ENCODE measurements around the gene ACSM3.
"Not testable (repeated sequence)": the region's sequence is repeated elsewhere in the genome, so short reads cannot be mapped to it uniquely, and the experiment has no call there.

ACSM3 gene

GRCh38 chr16:20763461-20764232 is at the start of gene ACSM3:
Gene ACSM3 (plus strand): TSS chr16:20764014. CDS start chr16:20770035, 6,021 bp downstream.
- no peak for DNase-seq (ENCODE audit: low read depth, low spot score)
- TF ChIP-seq FOXP2 (optimal IDR thresholded peaks at IDR 0.05; ENCODE audit: control extremely low read depth, extremely low read length, insufficient read depth) (no peak), POLR2AphosphoS5 (IDR thresholded peaks at IDR 0.05; ENCODE audit: borderline replicate concordance, low read depth, low read length) (no peak), EZH2 (IDR thresholded peaks at IDR 0.05) (no peak)
- no peak within 1 kb of the TSS for H3K27ac ChIP-seq
- no peak within 1 kb of the TSS for H3K9ac ChIP-seq (ENCODE audit: insufficient read length)
- H3K9me3 ChIP-seq (ENCODE audit: low read depth, low read length): no peaks in the 10 kb centered on the region
- no peaks in the 10 kb centered on the region for H3K36me3 ChIP-seq (ENCODE audit: insufficient read depth, low read length)
- peak within 1 kb of the TSS; percentile 72 for H3K4me3 ChIP-seq

- not testable (repeated sequence) for H3K4me3 ChIP-seq; DNase-seq (ENCODE audit: low read depth, low spot score); H3K36me3 ChIP-seq (ENCODE audit: insufficient read depth, low read length); H3K9me3 ChIP-seq (ENCODE audit: low read depth, low read length); H3K27ac ChIP-seq; H3K9ac ChIP-seq (ENCODE audit: insufficient read length)
Observed at GRCh38 chr16:20717718-20718117, 46.1 kb upstream of the ACSM3 start.

GRCh38 chr16:20720251-20720650 is 43.6 kb upstream of the ACSM3 start:
- Histone ChIP-seq H3K36me3 (ENCODE audit: insufficient read depth, low read length) (no peaks in the 10 kb centered on the region), H3K9ac (ENCODE audit: insufficient read length) (no peak overlapping the region), H3K9me3 (ENCODE audit: low read depth, low read length) (no peaks in the 10 kb centered on the region), H3K4me3 (no peak overlapping the region), H3K27ac (no peak overlapping the region)
- TF ChIP-seq EZH2 (IDR thresholded peaks at IDR 0.05) (no peak), FOXP2 (optimal IDR thresholded peaks at IDR 0.05; ENCODE audit: control extremely low read depth, extremely low read length, insufficient read depth) (no peak), POLR2AphosphoS5 (IDR thresholded peaks at IDR 0.05; ENCODE audit: borderline replicate concordance, low read depth, low read length) (no peak)
- no peak for DNase-seq (ENCODE audit: low read depth, low spot score)

DNA sequence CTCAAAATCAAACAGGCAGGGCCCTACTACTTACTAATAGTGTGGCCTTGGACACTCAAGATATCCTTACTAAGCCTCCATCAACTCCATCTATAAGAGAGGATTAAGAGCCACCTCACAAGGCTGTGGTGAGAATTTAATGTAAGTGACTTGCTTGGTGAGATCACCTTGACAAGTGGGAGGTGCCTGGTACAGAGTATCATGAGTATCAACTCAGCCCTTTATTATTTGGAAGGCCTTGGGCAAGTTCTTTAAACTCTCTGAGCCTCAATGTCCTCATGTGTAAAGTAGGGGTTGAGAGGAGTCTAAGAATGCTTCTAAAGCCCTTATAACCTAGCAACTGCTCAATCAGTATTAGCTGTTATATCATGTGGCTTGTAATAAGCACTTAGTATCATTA is 37.2 kb upstream of the ACSM3 start:
- Histone ChIP-seq H3K9me3 (ENCODE audit: low read depth, low read length) (no peaks in the 10 kb centered on the region), H3K4me3 (no peak overlapping the region), H3K36me3 (ENCODE audit: insufficient read depth, low read length) (no peaks in the 10 kb centered on the region), H3K27ac (no peak overlapping the region), H3K9ac (ENCODE audit: insufficient read length) (no peak overlapping the region)
- TF ChIP-seq EZH2 (IDR thresholded peaks at IDR 0.05) (no peak), POLR2AphosphoS5 (IDR thresholded peaks at IDR 0.05; ENCODE audit: borderline replicate concordance, low read depth, low read length) (no peak)
- DNase-seq (ENCODE audit: low read depth, low spot score): no peak

- H3K36me3 ChIP-seq (ENCODE audit: insufficient read depth, low read length): no peaks in the 10 kb centered on the region
- no peak for TF ChIP-seq FOXP2 (optimal IDR thresholded peaks at IDR 0.05; ENCODE audit: control extremely low read depth, extremely low read length, insufficient read depth)
- no peak for TF ChIP-seq EZH2 (IDR thresholded peaks at IDR 0.05)
- no peak for TF ChIP-seq POLR2AphosphoS5 (IDR thresholded peaks at IDR 0.05; ENCODE audit: borderline replicate concordance, low read depth, low read length)
- H3K4me3 ChIP-seq: no peak overlapping the region
- no peaks in the 10 kb centered on the region for H3K9me3 ChIP-seq (ENCODE audit: low read depth, low read length)
- H3K9ac ChIP-seq (ENCODE audit: insufficient read length): no peak overlapping the region
- no peak overlapping the region for H3K27ac ChIP-seq
- DNase-seq (ENCODE audit: low read depth, low spot score): no peak
Observed at GRCh38 chr16:20727181-20727580, 36.6 kb upstream of the ACSM3 start.

DNA sequence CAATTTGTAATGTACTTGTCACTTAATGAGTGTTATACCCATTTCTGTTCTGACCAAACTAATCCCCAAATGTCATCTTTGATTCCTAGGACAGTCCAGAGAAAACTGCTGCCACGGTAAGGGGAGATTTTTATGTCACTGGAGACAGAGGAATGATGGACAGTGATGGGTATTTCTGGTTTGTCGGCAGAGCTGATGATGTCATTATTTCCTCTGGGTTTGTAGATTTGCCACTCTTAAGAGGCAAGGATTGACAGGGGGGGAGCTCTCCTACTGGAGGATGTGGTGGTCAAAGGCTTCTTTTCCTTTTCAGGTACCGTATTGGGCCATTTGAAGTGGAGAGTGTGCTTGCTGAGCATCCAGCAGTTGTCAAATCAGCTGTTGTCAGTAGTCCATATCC is 34.7 kb upstream of the ACSM3 start:
- TF ChIP-seq EZH2 (IDR thresholded peaks at IDR 0.05) (no peak), FOXP2 (optimal IDR thresholded peaks at IDR 0.05; ENCODE audit: control extremely low read depth, extremely low read length, insufficient read depth) (no peak), POLR2AphosphoS5 (IDR thresholded peaks at IDR 0.05; ENCODE audit: borderline replicate concordance, low read depth, low read length) (no peak)
- H3K27ac ChIP-seq: no peak overlapping the region

GRCh38 chr16:20734056-20734455 is 29.8 kb upstream of the ACSM3 start:
- TF ChIP-seq FOXP2 (optimal IDR thresholded peaks at IDR 0.05; ENCODE audit: control extremely low read depth, extremely low read length, insufficient read depth) (no peak), POLR2AphosphoS5 (IDR thresholded peaks at IDR 0.05; ENCODE audit: borderline replicate concordance, low read depth, low read length) (no peak), EZH2 (IDR thresholded peaks at IDR 0.05) (no peak)
- Histone ChIP-seq H3K36me3 (ENCODE audit: insufficient read depth, low read length) (peaks cover 50% of the 10 kb centered on the region), H3K9me3 (ENCODE audit: low read depth, low read length) (no peaks in the 10 kb centered on the region), H3K4me3 (no peak overlapping the region), H3K27ac (no peak overlapping the region), H3K9ac (ENCODE audit: insufficient read length) (no peak overlapping the region)
- no peak for DNase-seq (ENCODE audit: low read depth, low spot score)

More for the DNA sequence above, 34.7 kb upstream of the ACSM3 start:
- no peaks in the 10 kb centered on the region for H3K9me3 ChIP-seq (ENCODE audit: low read depth, low read length)
- DNase-seq (ENCODE audit: low read depth, low spot score): no peak
- H3K9ac ChIP-seq (ENCODE audit: insufficient read length): no peak overlapping the region
- H3K4me3 ChIP-seq: no peak overlapping the region
- peaks cover 2% of the 10 kb centered on the region; the same call in 1 of the 2 replicates for H3K36me3 ChIP-seq (ENCODE audit: insufficient read depth, low read length)

DNA sequence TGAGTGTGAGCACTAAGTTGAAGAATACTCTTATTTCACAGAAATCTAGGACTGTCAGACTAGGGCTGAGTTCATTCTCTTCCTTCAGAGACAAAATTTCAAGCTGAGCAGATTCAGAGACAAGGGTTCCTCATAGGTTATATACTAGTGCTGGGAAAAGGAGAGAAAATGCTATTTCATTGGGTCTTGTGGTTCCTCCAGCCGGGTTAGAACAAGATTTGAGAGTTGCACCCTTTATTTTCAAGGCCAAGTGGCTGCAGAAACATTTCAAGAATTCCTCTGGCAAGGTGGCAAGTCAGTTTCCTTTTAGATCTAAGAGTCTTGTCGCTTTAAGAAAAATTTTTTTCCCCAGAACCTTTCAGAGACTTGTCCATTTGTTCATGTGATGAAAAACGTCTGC is 29.0 kb upstream of the ACSM3 start:
- TF ChIP-seq POLR2AphosphoS5 (IDR thresholded peaks at IDR 0.05; ENCODE audit: borderline replicate concordance, low read depth, low read length): no peak
- no peak for TF ChIP-seq FOXP2 (optimal IDR thresholded peaks at IDR 0.05; ENCODE audit: control extremely low read depth, extremely low read length, insufficient read depth)
- no peak for TF ChIP-seq EZH2 (IDR thresholded peaks at IDR 0.05)
- H3K4me3 ChIP-seq: no peak overlapping the region
- no peaks in the 10 kb centered on the region for H3K9me3 ChIP-seq (ENCODE audit: low read depth, low read length)
- no peak overlapping the region for H3K27ac ChIP-seq
- peaks cover 50% of the 10 kb centered on the region for H3K36me3 ChIP-seq (ENCODE audit: insufficient read depth, low read length)
- H3K9ac ChIP-seq (ENCODE audit: insufficient read length): no peak overlapping the region
- DNase-seq (ENCODE audit: low read depth, low spot score): no peak

- DNase-seq (ENCODE audit: low read depth, low spot score): no peak
- TF ChIP-seq FOXP2 (optimal IDR thresholded peaks at IDR 0.05; ENCODE audit: control extremely low read depth, extremely low read length, insufficient read depth): no peak
- TF ChIP-seq EZH2 (IDR thresholded peaks at IDR 0.05): no peak
- TF ChIP-seq POLR2AphosphoS5 (IDR thresholded peaks at IDR 0.05; ENCODE audit: borderline replicate concordance, low read depth, low read length): no peak
- peaks cover 50% of the 10 kb centered on the region for H3K36me3 ChIP-seq (ENCODE audit: insufficient read depth, low read length)
Observed at GRCh38 chr16:20735490-20735889, 28.3 kb upstream of the ACSM3 start.

More at GRCh38 chr16:20735490-20735889, 28.3 kb upstream of the ACSM3 start:
- Histone ChIP-seq H3K4me3 (no peak overlapping the region), H3K9ac (ENCODE audit: insufficient read length) (no peak overlapping the region), H3K9me3 (ENCODE audit: low read depth, low read length) (no peaks in the 10 kb centered on the region), H3K27ac (no peak overlapping the region)
